Caco-2 (cell line): ENCODE results near the gene CACNA1D. TPM values are rescaled to one million over a fixed set of nuclear protein-coding genes. Genes with fewer than 3 reads are reported as not detected.

ENCODE experiments used
- BruUV-seq: library from RNA; stranded (reverse); fragments of 400-500 nt; replicated peaks from 2 replicates; lab custom pipeline; 2021; lab: Mats Ljungman, UMichigan
- CTCF ChIA-PET: fragments of 300-600 bp; sonication (Branson Sonifier 250); formaldehyde crosslinking; loops from one replicate; lab custom pipeline; 2022; ENCODE audit warnings: antibody characterized with exemption; lab: Charles Lee
- POLR2A ChIA-PET: fragments of 300-600 bp; sonication (Branson Sonifier 250); formaldehyde crosslinking; loops from one replicate; lab custom pipeline; 2022; ENCODE audit warnings: antibody characterized with exemption; lab: Charles Lee
- DNase-seq, 2 experiments: peaks; one replicate each; pipeline versions ENCODE4 v3.0.0 to v3.0.0-alpha.2; 2020 to 2022
- H3K27me3 ChIP-seq: replicated peaks from 2 replicates; pipeline ENCODE4 v1.6.0; 2011; ENCODE audit warnings: low read length; ENCODE audit not compliant: control insufficient read depth, insufficient read depth
- H3K36me3 ChIP-seq: 2 replicates; pipeline ENCODE4 v1.5.1; 2011; ENCODE audit warnings: low read length; ENCODE audit not compliant: control insufficient read depth, insufficient read depth
- H3K4me1 ChIP-seq: fragments of 250-450 bp; sonication (Bioruptor Pico); 2 replicates; pipeline ENCODE4 v1.5.1; 2020; ENCODE audit warnings: mild to moderate bottlenecking
- H3K4me3 ChIP-seq: 2 replicates; pipeline ENCODE4 v1.5.1; 2011; ENCODE audit warnings: low read depth, mild to moderate bottlenecking, control low read depth, low read length
- H3K9me3 ChIP-seq: fragments of 250-450 bp; sonication (Bioruptor Pico); 2 replicates; pipeline ENCODE4 v1.5.1; 2020; ENCODE audit warnings: mild to moderate bottlenecking, moderate library complexity
- H3K27ac Mint-ChIP-seq: one replicate; pipeline ENCODE4 v1.8.0; 2022; ENCODE audit warnings: mixed read lengths; ENCODE audit not compliant: unreplicated experiment
- H3K27me3 Mint-ChIP-seq: one replicate; pipeline ENCODE4 v1.8.0; 2022; ENCODE audit warnings: mixed read lengths; ENCODE audit not compliant: insufficient read depth, unreplicated experiment
- H3K36me3 Mint-ChIP-seq: one replicate; pipeline ENCODE4 v1.8.0; 2022; ENCODE audit warnings: mild to moderate bottlenecking, mixed read lengths; ENCODE audit not compliant: insufficient read depth, unreplicated experiment
- H3K4me1 Mint-ChIP-seq: one replicate; pipeline ENCODE4 v1.8.0; 2022; ENCODE audit warnings: low read depth, mixed read lengths; ENCODE audit not compliant: unreplicated experiment
- H3K4me3 Mint-ChIP-seq: one replicate; pipeline ENCODE4 v1.8.0; 2022; ENCODE audit warnings: mild to moderate bottlenecking, moderate library complexity, mixed read lengths; ENCODE audit not compliant: unreplicated experiment
- H3K9me3 Mint-ChIP-seq: one replicate; pipeline ENCODE4 v1.8.0; 2022; ENCODE audit warnings: mixed read lengths; ENCODE audit not compliant: unreplicated experiment
- CTCF ChIP-seq, 2 experiments: fragments of 200-600 bp in 1 of 2; IDR thresholded peaks; 1 replicate in 1 of 2; 2 replicates in 1 of 2; pipeline versions ENCODE4 v1.5.1 to v1.8.0; 2011 to 2022; ENCODE audit warnings: antibody characterized with exemption in 1 of 2, control low read depth in 1 of 2, inconsistent platforms in 1 of 2, low read depth in 1 of 2, low read length in 1 of 2, mild to moderate bottlenecking in 1 of 2, moderate library complexity in 1 of 2; ENCODE audit not compliant: insufficient read depth in 1 of 2, severe bottlenecking in 1 of 2, unreplicated experiment in 1 of 2
- intact Hi-C: fragments of 100-400 bp; cut with micrococcal nuclease; formaldehyde crosslinking; loops from one replicate; pipeline ENCODE4 v1.10.0; 2022; ENCODE audit not compliant: unreplicated experiment
- total RNA-seq: library from RNA; stranded (reverse); gene quantifications from 2 replicates; pipeline ENCODE4 v1.2.3, GENCODE V29; 2022

CACNA1D gene
- total RNA-seq, 1 experiment from 2014 or later = 13.3 TPM

- no peak overlapping the region for H3K27ac Mint-ChIP-seq
- Histone ChIP-seq H3K4me3 (no peak overlapping the region), H3K4me1 (0 out of 2 replicates have a peak, but pooled peaks cover 6% of the 10 kb centered on the region), H3K9me3 (no peaks in the 10 kb centered on the region), H3K27me3 (no peaks in the 10 kb centered on the region), H3K36me3 (no peaks in the 10 kb centered on the region)
- no TSS peak for BruUV-seq
- no peak for TF ChIP-seq CTCF (IDR thresholded peaks at IDR 0.05; ENCODE audit: insufficient read depth in 1 of 2, low read depth in 1 of 2, low read length in 1 of 2, severe bottlenecking in 1 of 2, unreplicated experiment in 1 of 2)
- CTCF ChIA-PET = no interaction called here
- POLR2A ChIA-PET = interaction anchor here (0.6 kb wide), 1 partner anchor 212 kb away, joined by 3 read pairs; no protein-coding TSS in a partner anchor
- intact Hi-C loops = no loop called here
- no peaks in the 10 kb centered on the region for H3K36me3 Mint-ChIP-seq
- H3K4me3 Mint-ChIP-seq = no peak overlapping the region
- no peaks in the 10 kb centered on the region for H3K27me3 Mint-ChIP-seq
- H3K9me3 Mint-ChIP-seq = no peaks in the 10 kb centered on the region
- DNase-seq = no peak
- no peaks in the 10 kb centered on the region for H3K4me1 Mint-ChIP-seq
These were observed 102.9 kb downstream of the CACNA1D start for GRCh38 chr3:53597136-53597915.

- no peaks in the 10 kb centered on the region for H3K36me3 ChIP-seq
- Mint-ChIP-seq H3K27me3 (no peaks in the 10 kb centered on the region), H3K27ac (no peak overlapping the region), H3K9me3 (no peaks in the 10 kb centered on the region), H3K4me3 (no peak overlapping the region), H3K4me1 (no peaks in the 10 kb centered on the region), H3K36me3 (no peaks in the 10 kb centered on the region)
- TF ChIP-seq CTCF (IDR thresholded peaks at IDR 0.05; ENCODE audit: insufficient read depth in 1 of 2, low read depth in 1 of 2, low read length in 1 of 2, severe bottlenecking in 1 of 2, unreplicated experiment in 1 of 2) = no peak
- 0 out of 2 replicates have a peak, but pooled peaks cover 6% of the 10 kb centered on the region for H3K4me1 ChIP-seq
- no peaks in the 10 kb centered on the region for H3K27me3 ChIP-seq
- no TSS peak for BruUV-seq
- intact Hi-C loops = no loop called here
- CTCF ChIA-PET = no interaction called here
- no peaks in the 10 kb centered on the region for H3K9me3 ChIP-seq
- H3K4me3 ChIP-seq = no peak overlapping the region
- POLR2A ChIA-PET = no interaction called here
- DNase-seq = no peak
These were observed 105.4 kb downstream of the CACNA1D start for GRCh38 chr3:53599771-53600170.

GRCh38 chr3:53602866-53603265 is 108.5 kb downstream of the CACNA1D start:
- H3K36me3 ChIP-seq = no peaks in the 10 kb centered on the region
- H3K4me1 ChIP-seq = no peaks in the 10 kb centered on the region
- no peaks in the 10 kb centered on the region for H3K27me3 ChIP-seq
- H3K9me3 Mint-ChIP-seq = no peaks in the 10 kb centered on the region
- TF ChIP-seq CTCF (IDR thresholded peaks at IDR 0.05; ENCODE audit: insufficient read depth in 1 of 2, low read depth in 1 of 2, low read length in 1 of 2, severe bottlenecking in 1 of 2, unreplicated experiment in 1 of 2) = no peak
- intact Hi-C loops = no loop called here
- no peak overlapping the region for H3K4me3 ChIP-seq
- no TSS peak for BruUV-seq
- H3K4me3 Mint-ChIP-seq = no peak overlapping the region
- no peaks in the 10 kb centered on the region for H3K36me3 Mint-ChIP-seq
- no peaks in the 10 kb centered on the region; the same call in 1 of the 2 replicates for H3K9me3 ChIP-seq
- CTCF ChIA-PET = no interaction called here
- H3K27me3 Mint-ChIP-seq = no peaks in the 10 kb centered on the region
- H3K27ac Mint-ChIP-seq = no peak overlapping the region
- no peaks in the 10 kb centered on the region for H3K4me1 Mint-ChIP-seq
- POLR2A ChIA-PET = no interaction called here
- DNase-seq = no peak
